CD4-positive, alpha-beta T cell treated with Interleukin-21 for 1 hour (primary cell): ENCODE data around the gene ATG16L1.
"Not testable (repeated sequence)": the region's sequence is repeated elsewhere in the genome, so short reads cannot be mapped to it uniquely, and the experiment has no call there.

Experiments used
- DNase-seq: peaks from one replicate; pipeline ENCODE4 v3.0.0-alpha.2; 2020

Gene ATG16L1

DNA sequence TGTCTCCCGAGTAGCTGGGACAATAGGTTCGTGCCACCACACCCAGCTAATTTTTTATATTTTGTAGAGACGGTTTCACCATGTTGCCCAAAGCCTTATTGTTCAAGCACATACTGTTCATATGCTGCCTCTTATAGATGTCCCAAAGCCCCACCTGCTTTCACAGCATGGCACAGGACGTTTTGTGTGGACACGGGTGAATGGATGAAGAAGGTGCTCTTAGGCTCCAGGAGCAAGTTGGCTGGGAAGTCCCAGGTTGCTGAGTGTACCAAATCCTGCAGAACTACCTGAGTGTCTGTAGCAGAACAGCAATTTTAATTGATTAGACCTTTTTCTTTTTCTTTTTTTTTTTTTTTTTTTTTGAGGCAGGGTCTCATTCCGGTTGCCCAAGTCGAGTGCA, 45.6 kb downstream of the ATG16L1 start:
- no peak for DNase-seq

DNA sequence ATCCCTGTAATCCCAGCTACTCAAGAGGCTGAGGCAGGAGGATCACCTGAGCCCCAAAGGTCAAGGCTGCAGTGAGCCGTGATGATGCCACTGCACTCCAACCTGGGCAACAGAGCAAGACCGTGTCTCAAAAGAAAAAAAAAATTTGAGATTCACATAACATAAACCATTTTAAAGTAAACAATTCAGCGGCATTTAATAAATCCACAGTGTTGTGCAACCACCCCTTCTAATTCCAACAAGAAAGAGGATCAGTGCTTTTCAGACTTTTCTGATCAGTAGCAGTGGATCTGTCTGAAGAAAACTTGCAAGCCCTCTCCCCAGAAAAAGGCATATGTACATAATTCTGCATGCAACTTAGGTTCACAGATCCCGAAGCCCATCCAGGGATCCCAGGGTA, 48.9 kb downstream of the ATG16L1 start:
- no peak for DNase-seq

DNA sequence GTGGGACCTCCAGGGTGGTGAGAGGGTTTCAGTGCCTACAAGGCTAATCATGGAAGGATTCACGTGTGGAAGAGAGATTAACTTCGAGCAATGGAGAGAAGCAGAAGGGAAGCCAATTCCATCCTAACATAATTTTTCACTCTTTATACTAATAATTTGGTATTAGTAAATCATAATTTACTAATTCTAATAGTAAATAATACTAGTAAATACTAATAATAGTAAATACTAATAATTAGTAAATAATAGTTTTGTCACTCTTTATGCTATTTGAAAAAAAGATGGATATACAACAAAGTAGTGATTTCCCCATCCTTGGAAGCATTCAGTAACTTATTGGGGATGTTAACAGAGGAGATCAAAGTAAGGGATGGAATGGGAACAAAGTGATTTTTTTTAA, 49.8 kb downstream of the ATG16L1 start:
- no peak for DNase-seq

DNA sequence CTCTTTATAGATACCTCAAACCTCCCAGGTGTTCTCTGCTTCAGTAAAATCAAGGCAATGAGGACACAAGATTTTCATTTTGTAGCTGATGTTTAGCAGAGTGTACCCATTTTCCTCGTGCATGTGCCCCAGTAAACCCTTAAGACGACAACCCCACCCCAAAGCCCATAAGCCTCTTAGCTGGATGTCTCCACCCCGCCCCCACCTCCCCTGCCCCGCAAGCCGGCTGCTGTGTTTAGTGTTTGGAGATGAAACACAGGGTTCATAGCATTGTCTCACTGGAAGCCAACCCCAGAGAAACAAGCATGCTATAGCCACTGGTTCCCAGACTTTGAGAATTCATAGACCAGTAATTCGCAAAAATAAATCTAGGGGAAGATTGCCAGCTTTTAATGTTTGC, 50.3 kb downstream of the ATG16L1 start:
- no peak for DNase-seq

DNA sequence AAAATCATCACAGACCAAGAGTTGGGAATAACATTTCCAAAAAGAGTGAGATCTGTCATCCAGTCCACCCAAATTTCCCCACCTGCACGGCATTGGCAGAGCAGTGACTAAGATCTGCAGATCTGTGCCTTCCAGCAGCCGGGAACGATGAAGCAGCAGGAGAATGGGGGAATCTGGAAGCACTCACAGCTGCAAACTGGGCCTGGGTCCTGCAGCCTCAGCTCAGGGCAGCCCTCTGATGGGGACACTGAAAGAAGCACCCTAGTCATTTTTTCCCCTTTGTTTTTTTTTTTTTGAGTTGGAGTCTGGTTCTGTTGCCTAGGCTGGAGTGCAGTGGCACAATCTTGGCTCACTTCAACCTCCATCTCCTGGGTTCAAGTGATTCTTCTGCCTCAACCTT, 51.8 kb downstream of the ATG16L1 start:
- no peak for DNase-seq

DNA sequence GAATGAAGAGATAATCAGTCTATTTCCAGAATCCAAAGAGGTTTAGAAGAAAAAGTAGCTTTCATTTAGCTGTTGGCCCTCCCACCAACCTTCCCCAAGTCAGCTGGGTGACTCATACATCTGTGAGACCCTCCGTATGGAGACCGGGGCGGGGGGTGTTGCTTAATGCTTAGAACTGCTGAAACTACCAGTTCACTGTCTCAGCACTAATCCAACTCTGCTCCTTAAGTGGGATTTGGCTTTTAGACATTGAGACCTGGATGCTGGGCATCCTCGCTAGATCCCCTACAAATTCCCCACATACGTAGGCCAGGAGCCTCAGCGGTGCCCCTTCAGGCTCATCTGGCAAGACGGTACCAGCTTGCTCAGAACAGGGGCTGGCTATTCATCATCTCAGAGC, 56.1 kb downstream of the ATG16L1 start, which contains the start of gene SAG:
SAG (plus strand) TSS at position 252 of the 400 bp plus-strand sequence. CDS start 1,374 bp downstream, outside the sequence.
- no peak for DNase-seq

DNA sequence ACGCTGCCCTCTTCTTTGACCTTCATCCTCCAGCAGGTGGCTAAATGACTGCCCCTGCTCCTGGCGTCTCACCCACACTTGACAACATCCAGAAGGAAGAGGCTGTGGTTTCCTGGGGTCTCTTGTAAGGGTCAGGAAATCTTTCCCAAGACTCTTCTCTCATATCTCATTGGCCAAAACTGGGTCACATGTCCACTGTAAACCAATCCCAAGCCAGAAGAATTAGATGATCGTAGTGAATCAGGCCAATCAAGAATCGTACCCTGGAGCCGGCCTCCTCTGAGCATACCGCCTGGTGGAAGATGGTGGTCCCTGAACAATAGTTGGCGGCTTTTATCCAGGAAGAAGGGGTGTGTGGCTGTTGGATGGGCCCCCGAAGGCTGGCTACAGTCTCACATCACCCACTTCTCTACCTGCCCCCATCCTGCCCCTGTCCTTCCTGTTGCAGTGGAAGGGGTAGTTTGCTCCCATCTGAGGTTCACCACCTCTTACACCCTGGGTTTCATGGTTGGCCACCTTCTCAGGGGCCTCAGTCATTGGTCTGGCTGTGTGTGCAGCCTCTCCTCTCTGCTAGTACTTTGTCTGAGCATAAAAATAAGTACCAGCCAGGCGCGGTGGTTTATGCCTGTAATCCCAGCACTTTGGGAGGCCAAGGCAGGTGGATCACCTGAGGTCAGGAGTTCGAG, 59.9 kb downstream of the ATG16L1 start:
- no peak for DNase-seq

DNA sequence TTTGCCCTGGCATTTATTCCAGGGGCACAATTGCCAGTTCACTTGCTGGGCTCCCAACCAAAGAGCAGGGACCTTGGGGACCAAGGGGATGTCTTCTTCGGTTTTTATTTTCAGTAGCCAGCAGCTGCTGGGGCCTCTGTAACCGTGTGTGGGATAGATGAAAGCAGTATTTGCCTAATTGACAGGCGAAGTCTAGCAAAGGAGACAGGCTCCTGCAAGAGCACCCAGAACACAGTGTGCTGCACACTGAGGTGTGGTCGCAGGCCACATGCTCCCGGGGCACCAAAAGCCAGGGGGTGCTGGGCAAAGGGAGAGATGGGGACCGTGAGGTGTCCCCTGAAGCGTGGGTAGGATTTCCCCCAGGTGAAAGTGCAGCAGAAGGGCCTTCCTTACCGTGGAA, 61.4 kb downstream of the ATG16L1 start:
- no peak for DNase-seq

DNA sequence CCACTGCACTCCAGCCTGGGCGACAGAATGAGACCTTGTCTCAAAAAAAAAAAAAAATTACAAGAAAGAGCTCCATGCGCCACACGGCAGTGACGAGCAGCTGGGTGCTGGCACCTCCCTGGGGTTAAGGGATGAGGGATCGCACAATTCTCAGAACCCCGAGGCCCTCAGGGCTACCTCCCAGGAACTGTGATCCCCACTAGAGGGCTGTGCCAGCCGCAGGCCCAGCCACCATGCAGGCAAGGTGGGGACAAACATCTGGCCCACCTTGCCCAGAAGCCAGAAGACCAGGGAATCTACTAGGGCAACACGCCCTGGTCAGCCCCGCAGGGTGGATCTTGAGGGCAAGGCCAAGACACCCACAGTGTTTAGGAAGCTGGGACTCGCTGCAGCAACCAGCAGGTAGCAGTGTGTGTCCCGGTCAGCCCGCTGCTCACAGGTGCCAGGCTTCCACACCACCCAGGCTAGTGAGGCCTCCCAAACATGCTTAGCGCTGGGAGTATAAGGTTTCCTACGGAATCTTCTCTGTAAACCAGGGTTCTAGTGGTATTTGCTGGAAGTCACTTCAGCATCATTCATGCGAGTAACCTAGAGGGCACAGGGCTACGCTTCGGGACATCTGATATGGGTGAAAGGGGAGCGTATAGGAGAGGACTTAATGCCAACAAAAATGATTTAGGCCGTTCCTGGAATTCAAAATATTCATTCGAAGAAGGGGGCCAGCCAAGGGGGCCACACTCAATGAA, 62.9 kb downstream of the ATG16L1 start:
- DNase-seq = no peak

DNA sequence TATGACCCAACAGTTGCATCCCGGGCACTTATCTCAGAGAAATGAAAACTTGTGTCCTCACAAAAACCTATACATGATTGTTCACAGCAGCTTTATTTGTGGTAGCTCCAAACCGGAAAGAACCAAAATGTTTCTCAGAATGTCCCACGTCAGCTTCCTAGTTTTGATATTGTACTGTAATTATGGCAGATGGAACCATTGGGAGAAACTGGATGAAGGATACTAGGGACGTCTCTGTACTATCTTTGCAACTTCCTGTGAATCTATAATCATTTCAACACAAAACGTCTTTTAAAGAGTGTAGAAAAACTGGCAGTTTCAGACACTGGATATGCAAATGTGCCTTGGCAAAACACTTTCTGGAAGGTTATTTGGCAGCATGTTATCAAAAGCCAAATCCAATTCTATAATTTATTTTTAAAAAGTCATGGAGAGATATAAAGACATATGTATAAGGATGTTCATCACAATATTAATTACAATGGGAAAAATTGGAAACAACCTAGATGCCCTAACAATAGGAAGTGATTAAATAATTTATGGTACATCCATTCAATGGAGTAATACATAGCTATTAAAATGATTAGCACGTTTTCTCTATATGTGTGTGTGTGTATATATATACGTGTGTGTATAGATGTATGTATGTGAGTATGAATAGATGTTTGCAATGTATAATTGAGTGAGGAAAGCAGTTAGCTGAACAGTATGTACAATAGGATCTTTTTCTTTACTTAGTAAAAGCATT, 65.9 kb downstream of the ATG16L1 start:
- no peak for DNase-seq

DNA sequence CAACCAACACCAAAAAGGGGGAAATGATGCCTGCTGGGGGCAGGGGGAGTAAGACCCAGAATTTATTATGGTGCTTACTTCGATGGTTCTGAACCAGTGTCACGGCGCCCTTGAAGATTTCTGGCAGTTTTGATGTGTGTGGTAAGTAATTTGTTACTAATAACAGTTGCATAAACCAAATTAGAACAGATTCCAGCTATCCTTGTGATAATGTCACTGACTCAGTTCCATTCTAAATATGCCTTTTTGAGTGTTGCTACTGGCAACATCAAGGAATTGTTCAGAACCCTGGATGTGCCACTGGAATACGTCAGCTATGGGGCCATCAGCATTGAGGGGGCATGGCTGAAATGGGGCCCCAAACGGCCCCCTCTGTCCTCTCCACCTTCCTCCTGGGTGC, 67.8 kb downstream of the ATG16L1 start:
- no peak for DNase-seq

DNA sequence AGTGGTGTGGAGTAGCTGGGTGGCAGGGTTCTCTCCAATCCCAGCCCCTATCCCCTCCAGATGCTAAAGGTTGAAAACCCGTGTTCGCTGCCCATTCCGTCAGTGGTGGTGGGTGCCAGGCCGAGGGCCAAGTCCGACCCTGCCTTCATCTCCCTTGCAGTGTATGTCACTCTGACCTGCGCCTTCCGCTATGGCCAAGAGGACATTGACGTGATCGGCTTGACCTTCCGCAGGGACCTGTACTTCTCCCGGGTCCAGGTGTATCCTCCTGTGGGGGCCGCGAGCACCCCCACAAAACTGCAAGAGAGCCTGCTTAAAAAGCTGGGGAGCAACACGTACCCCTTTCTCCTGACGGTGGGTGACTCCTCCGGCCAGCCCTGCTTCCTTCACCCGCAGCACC, 69.0 kb downstream of the ATG16L1 start:
- no peak for DNase-seq

DNA sequence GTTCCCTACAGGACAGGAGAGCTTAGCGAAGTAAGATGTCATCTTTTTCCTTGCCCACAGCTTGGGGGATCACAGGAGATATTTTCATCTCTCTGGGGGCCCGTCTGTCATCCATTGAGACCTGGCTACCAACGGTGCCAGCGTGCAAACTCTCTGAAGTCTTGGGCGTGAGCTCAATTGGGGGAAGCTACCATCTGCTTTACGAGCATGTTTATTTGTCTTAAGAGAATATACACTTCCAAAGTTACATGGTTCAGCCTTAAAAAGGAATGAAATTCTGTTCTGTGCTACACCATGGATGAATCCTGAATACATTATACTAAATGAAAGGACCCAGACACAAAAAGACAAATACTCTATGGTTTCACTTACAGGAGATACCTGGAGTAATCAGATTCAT, 69.7 kb downstream of the ATG16L1 start:
- no peak for DNase-seq

DNA sequence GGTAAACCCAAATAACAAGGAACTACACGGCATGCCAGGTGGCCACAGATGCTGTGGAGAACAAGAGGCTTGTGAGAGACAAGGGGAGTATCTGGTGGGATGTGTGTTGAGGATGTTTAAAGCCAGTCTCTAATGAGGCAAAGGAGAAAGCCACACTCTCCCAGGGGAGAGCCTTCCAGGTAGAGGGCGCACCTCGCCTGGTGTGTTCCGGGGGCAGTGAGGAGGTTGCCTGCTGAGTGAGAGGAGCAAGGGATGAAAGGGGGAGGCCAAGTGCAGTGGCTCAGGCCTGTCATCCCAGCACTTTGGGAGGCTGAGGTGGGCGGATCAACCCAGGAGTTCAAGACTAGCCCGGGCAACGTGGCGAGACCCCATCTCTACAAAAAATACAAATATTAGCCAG, 72.4 kb downstream of the ATG16L1 start:
- DNase-seq = no peak

DNA sequence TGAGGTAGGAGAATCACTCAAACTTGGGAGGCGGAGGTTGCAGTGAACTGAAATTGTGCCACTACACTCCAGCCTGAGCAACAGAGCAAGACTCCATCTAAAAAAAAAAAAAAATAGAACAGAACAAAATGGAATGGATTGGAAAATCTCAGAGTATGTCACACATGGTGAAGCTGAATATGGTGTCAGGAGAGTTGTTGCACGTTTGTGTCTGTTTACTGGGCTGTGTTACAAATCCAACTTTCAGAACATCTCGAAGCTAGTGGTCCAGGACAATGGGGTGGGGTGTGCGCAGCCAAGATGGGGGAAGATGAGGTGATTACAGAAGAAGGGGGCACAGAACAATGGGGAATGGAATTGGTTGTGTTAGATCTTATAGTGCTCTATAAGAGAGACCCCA, 73.8 kb downstream of the ATG16L1 start:
- DNase-seq = no peak

DNA sequence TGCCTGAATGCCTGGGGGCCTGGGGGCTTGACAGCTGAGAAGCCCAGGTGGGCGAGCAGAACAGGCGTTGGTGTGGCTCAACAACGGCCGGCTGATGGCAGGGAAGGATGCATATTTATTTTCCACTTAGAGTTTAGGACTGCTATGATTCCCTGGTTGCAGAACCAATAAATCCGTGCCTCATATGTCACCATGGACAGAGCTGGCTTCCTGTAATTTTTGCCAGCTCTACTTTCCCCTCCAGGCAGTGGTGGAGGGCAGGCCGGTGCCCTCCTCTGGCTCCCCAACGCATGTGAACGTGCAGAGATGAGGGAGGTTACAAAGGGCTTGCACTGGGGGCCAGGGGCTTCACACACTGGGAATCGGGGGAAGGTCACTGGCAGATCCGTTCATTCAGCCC, 74.3 kb downstream of the ATG16L1 start:
- no peak for DNase-seq

DNA sequence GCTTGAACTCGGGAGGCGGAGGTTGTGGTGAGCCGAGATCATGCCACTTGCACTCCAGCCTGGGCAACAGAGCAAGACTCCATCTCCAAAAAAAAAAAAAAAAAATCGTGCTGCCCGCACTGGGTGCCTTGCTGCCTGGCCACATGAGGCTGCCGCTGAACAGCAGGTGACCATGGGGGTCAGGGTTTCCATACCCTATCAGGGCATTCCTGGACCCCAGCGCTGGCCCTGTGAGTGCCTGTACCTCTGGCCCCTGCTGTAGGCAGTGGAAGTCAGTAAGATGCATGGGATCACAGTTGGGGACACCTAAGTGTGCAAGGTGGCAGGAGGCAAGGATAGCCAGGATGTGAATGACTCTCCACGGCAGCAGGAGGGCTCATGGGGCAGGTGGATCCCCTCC, 75.0 kb downstream of the ATG16L1 start:
- DNase-seq = no peak

DNA sequence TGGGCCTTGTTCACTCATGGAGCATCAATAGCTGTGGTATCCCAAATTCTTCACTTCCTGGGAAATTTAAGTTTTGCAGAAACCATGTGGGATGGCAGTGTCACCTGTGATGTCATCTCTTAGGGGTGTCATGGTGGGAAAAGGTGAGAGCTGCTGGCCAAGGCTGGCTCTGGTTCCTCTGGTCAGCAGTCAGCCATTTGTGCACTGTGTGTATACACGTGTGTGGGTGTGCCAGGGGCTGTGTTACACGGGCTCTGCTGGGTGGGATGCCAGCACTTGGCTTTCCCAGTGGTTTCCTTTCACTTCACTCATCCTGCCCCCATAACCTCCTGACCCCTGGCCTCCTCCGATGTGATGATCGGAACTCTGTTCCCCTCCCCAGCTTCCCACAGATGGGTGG, 77.4 kb downstream of the ATG16L1 start:
- no peak for DNase-seq

DNA sequence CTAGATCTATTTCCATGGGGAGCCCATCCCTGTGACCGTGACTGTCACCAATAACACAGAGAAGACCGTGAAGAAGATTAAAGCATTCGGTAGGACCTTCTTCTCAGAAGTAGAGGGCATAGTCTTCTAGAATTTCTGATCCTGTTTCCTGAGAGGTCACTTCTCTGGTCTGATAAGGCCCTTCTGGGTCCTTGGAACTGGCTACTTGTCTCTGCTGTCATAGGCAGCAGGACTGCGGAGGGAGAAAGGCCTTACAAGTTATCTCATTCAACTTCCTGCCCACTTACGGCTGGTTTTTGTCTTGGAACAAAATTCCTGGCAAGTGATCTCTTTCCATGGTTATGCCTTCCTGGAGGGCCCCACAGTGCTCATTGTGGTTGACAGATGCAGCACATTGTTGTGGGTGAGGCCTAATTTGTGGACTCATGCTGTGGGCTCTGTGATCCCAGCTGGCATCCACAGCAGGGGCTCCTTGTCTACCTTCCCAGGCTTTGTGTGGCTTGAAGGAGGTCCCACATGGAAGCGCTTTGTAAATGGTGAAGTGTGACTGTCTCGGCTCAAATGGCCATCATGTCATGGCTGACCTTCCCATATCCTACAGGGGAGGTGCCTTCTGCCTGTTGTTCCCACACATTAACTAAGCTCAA, 78.1 kb downstream of the ATG16L1 start:
- no peak for DNase-seq

DNA sequence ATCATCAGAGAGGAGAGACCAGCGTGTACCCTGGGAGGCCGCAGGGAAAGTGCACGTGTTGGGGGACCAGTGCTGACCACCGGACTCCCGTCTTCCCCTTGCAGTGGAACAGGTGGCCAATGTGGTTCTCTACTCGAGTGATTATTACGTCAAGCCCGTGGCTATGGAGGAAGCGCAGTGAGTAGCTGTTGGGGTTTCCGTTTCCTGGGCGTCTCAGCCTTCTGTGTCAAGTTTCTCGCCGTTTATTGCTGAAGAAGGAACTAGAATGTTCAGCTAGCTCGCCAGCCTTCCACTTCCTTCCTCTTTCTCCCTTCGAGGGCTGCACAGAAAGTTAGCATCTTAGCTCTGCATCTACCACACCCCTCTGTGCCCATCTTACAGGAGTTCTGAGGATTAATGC, 80.1 kb downstream of the ATG16L1 start:
- DNase-seq = peak; percentile 87

DNA sequence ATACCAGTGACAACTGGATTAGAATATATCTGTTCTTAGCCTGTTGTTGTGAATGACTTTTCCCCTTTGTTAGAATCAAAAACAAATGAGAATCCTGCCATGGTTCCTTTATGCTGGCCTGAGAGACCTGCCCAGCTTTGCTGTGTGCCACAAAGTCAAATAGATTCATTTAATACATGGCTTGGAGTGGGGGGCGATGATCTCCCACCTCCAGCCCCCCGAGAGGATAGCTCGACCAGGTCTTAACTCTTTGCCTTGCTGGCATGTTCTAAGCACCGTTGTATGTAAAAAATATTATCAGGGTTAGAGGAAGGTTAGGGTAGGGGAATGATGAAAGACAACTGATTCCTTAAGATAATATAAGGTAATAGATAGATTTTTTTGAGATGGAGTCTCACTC, 80.7 kb downstream of the ATG16L1 start:
- no peak for DNase-seq

DNA sequence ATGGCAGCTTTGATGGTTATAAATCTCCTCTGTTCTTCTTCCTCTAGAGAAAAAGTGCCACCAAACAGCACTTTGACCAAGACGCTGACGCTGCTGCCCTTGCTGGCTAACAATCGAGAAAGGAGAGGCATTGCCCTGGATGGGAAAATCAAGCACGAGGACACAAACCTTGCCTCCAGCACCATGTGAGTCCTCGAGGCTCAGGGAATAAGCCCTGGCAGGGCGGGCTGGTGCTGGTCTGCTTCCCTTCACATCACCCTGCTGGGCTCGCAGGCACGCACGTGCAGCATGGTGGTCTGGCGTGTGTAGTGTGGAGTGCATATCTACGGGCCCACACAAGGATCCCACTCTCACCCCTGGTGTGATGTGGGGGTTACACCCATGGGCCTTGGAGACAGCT, 83.4 kb downstream of the ATG16L1 start:
- DNase-seq = no peak

DNA sequence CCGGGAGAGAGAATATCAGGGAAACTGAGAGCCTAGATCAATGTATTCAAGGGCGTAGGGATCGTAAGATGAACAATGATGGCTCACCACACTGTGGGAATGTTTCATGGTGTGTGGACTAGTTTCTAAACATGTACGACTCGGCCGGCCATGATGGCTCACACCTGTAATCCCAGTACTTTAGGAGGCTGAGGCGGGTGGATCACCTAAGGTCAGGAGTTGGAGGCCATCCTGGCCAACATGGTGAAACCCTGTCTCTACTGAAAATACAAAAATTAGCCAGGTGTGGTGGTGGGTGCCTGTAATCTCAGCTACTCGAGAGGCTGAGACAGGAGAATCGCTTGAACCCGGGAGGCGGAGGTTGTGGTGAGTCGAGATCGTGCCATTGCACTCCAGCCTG, 84.6 kb downstream of the ATG16L1 start:
- DNase-seq = not testable (repeated sequence)

DNA sequence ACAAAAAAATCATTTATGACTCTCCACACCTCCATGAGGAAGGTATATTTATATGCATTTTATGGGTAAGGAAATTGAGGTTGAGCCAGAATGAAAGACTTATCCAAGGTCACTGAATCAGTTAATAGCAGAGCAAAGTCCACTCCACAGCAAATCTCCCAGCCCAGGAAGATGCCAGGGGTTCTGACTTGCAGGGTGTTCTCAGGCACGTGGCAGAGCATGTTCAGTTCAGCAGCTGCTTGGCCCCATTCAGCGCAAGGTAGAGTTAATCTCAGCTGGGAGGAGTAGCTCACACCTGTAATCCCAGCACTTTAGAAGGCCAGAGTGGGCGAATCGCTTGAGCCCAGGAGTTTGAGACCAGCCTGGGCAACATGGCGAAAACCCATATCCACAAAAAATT, 85.1 kb downstream of the ATG16L1 start:
- no peak for DNase-seq
